ENCODE measurements around the gene ALK. TPM values are rescaled to one million over a fixed set of nuclear protein-coding genes. Genes with fewer than 3 reads are reported as not detected.

ALK gene
- polyA plus RNA-seq, 2 of the 4 experiments (the other 2 are of a cell fraction): not detected

DNA sequence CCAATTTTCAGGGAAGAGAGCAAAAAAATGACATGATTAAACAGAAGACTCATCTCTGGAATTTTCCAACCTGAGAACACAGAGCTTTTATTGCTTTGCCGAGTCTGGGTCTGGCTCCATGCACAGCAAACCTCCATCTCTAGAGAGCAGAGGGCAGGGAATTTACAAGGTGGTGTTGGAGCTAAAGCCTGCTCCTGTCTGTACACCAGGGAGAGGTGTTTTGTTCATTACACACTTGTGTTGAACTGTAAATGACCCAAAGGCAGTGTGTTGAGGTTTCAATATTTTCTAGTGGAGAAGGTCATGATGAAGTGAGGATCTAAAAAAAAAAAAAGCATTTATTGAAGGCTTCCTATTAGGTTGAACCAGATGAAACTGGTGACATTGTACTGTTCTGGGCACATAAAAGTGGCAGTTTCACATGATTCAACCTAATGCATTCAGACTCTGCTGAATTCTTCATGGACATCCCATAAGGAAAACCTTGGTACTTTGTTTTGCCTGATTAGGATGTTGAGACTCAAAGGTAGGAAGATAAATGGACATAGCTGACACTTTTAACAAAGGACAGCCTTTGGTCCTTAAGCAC lies 567.9 kb downstream of the ALK start (continued):
- TF ChIP-seq, protein P1, sequence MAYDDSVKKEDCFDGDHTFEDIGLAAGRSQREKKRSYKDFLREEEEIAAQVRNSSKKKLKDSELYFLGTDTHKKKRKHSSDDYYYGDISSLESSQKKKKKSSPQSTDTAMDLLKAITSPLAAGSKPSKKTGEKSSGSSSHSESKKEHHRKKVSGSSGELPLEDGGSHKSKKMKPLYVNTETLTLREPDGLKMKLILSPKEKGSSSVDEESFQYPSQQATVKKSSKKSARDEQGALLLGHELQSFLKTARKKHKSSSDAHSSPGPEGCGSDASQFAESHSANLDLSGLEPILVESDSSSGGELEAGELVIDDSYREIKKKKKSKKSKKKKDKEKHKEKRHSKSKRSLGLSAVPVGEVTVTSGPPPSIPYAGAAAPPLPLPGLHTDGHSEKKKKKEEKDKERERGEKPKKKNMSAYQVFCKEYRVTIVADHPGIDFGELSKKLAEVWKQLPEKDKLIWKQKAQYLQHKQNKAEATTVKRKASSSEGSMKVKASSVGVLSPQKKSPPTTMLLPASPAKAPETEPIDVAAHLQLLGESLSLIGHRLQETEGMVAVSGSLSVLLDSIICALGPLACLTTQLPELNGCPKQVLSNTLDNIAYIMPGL (CRISPR knock-in tag; IDR thresholded peaks at IDR 0.05; ENCODE audit: borderline replicate concordance): no peak
- no peak for TF ChIP-seq CBX2 (IDR thresholded peaks at IDR 0.05; ENCODE audit: borderline replicate concordance, low read depth)
- TF ChIP-seq NFE2L2 (conservative IDR thresholded peaks at IDR 0.05; ENCODE audit: low read length): no peak
- no peak for TF ChIP-seq FOXS1 (CRISPR knock-in tag; IDR thresholded peaks at IDR 0.05)
- TF ChIP-seq, protein P2, sequence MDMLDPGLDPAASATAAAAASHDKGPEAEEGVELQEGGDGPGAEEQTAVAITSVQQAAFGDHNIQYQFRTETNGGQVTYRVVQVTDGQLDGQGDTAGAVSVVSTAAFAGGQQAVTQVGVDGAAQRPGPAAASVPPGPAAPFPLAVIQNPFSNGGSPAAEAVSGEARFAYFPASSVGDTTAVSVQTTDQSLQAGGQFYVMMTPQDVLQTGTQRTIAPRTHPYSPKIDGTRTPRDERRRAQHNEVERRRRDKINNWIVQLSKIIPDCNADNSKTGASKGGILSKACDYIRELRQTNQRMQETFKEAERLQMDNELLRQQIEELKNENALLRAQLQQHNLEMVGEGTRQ (IDR thresholded peaks at IDR 0.05): no peak

DNA sequence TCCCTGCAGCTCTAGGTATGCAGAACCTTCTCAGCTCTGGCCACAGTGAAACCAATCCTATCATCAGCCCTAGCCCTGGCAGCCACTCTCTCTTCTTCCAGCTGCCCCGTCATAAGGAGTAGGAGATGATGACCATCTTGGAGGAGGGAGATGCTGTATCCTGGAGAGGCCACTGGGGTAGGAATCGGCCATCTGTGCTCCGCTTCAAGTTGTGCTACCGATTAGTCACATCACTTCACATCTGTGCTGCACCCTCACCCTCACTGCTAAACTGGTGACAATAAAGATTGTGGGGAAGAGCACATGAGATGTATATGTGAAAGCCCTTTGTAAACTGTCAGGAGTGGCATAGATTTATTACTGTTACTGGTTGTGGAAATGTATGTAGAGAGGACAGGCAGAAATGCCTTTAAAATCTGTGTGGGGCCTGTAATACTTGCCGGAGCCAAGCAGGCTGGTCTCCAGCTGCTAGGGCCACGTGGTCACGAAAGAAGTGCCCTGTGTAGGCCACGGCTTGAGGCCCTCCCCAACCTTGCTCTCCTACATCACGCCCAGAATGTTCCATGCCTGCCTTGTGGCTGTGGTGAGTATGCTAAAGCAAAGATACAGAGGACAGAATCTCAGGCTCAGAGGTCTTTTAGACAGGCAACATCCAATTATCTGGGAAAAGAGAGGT lies 569.3 kb downstream of the ALK start:
- ATAC-seq (peak in 1 of 2 experiments; percentile 46; a peak in 2 of 6 replicates), DNase-seq (ENCODE audit: low read depth in 1 of 2, low spot score in 1 of 2) (no peak), FAIRE-seq (no peak)
- no peaks in the 10 kb centered on the region for H3K4me1 ChIP-seq
- WGBS (ENCODE audit: missing lambda C conversion rate): 30% methylated on average over 9 of the region's 9 CpGs
- H3K4me3 ChIP-seq: no peak overlapping the region
- H3K27ac ChIP-seq: no peak overlapping the region
- TF ChIP-seq PHF8 (IDR thresholded peaks at IDR 0.05; ENCODE audit: borderline replicate concordance, low read depth) (no peak), MAFK (IDR thresholded peaks at IDR 0.05; ENCODE audit: partially characterized antibody) (no peak), TP53 (CRISPR knock-in tag; IDR thresholded peaks at IDR 0.05) (no peak), CHD2 (IDR thresholded peaks at IDR 0.05; ENCODE audit: low read length, partially characterized antibody) (no peak), HEYL (CRISPR knock-in tag; IDR thresholded peaks at IDR 0.05) (no peak), RARB (CRISPR knock-in tag; IDR thresholded peaks at IDR 0.05) (no peak)
- TF ChIP-seq, protein P3, sequence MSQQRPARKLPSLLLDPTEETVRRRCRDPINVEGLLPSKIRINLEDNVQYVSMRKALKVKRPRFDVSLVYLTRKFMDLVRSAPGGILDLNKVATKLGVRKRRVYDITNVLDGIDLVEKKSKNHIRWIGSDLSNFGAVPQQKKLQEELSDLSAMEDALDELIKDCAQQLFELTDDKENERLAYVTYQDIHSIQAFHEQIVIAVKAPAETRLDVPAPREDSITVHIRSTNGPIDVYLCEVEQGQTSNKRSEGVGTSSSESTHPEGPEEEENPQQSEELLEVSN (IDR thresholded peaks at IDR 0.05; ENCODE audit: borderline replicate concordance, low read depth): no peak
- TF ChIP-seq, protein P4, sequence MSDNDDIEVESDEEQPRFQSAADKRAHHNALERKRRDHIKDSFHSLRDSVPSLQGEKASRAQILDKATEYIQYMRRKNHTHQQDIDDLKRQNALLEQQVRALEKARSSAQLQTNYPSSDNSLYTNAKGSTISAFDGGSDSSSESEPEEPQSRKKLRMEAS (IDR thresholded peaks at IDR 0.05): no peak
- no peaks in the 10 kb centered on the region for H3K9me3 ChIP-seq
- ChIA-PET CTCF (no interaction called here), POLR2A (no interaction called here)
- no peak overlapping the region for H3K4me2 ChIP-seq

DNA sequence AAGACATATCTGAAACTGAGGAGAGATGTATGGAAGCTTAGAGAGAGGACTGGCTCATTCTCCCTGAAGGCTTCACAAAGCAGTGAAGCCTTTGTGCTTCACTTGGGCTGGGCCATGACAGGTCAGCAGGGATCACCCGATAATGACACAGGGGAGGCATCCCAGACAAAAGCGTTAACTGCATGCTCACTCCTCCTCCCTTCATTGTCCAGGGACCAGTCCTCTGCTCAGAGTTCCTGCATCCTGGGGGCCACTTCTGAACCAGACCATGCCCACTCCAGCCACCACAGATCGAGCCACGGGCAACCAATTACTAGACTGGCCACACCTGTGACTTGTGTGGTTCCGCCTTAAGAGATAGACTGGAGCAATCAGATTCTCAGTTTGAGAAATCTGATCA lies 570.1 kb downstream of the ALK start:
- H3K4me3 ChIP-seq: no peak overlapping the region
- no peak overlapping the region for H3K27ac ChIP-seq
- CTCF ChIA-PET: no interaction called here
- 27% methylated on average over 5 of the region's 5 CpGs for WGBS (ENCODE audit: missing lambda C conversion rate)
- no peaks in the 10 kb centered on the region for H3K9me3 ChIP-seq
- POLR2A ChIA-PET: no interaction called here
- DNase-seq (ENCODE audit: low read depth in 1 of 2, low spot score in 1 of 2) (no peak), ATAC-seq (no peak), FAIRE-seq (no peak)
- H3K4me2 ChIP-seq: no peak overlapping the region
- H3K4me1 ChIP-seq: no peaks in the 10 kb centered on the region
- TF ChIP-seq HOXB5 (CRISPR knock-in tag; IDR thresholded peaks at IDR 0.05) (no peak), POLR2AphosphoS2 (conservative IDR thresholded peaks at IDR 0.05; ENCODE audit: low read length) (no peak), SREBF2 (IDR thresholded peaks at IDR 0.05) (no peak), JUN (IDR thresholded peaks at IDR 0.05) (no peak), CBX8 (IDR thresholded peaks at IDR 0.05) (no peak), JUNB (IDR thresholded peaks at IDR 0.05) (no peak), CEBPB (IDR thresholded peaks at IDR 0.05) (no peak), SMC3 (IDR thresholded peaks at IDR 0.05) (no peak), HDAC2 (IDR thresholded peaks at IDR 0.05) (no peak), RFX5 (IDR thresholded peaks at IDR 0.05) (no peak), RARB (CRISPR knock-in tag; IDR thresholded peaks at IDR 0.05) (no peak)
- TF ChIP-seq, protein P5, sequence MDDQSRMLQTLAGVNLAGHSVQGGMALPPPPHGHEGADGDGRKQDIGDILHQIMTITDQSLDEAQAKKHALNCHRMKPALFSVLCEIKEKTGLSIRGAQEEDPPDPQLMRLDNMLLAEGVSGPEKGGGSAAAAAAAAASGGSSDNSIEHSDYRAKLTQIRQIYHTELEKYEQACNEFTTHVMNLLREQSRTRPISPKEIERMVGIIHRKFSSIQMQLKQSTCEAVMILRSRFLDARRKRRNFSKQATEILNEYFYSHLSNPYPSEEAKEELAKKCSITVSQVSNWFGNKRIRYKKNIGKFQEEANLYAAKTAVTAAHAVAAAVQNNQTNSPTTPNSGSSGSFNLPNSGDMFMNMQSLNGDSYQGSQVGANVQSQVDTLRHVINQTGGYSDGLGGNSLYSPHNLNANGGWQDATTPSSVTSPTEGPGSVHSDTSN (IDR thresholded peaks at IDR 0.05): no peak

All from A549 (cell line).